Stomach (tissue), 4 donors: ENCODE measurements around the gene OPCML.

Experiments
- EP300 ChIP-seq: sonication (generic); formaldehyde crosslinking; IDR thresholded peaks from one replicate; pipeline ENCODE4 v1.6.1; 2017; ENCODE audit warnings: antibody characterized with exemption
- POLR2A ChIP-seq, 4 donors: fragments of 450-650 bp; IDR thresholded peaks; one replicate each; pipeline ENCODE4 v1.6.1; 2016; ENCODE audit warnings: antibody characterized with exemption in 4 of 4, control low read depth in 2 of 4, mild to moderate bottlenecking in 1 of 4, moderate library complexity in 1 of 4
- TF ChIP-seq, protein P1 (sequence below), 7 experiments: fragments of 450-650 bp in 4 of 7; fragments of 200-600 bp in 3 of 7; sonication (generic) in 3 of 7; IDR thresholded peaks; one replicate each; pipeline ENCODE4 v1.5.1; 2016 to 2019; ENCODE audit warnings: antibody characterized with exemption in 7 of 7, control low read depth in 2 of 7, mild to moderate bottlenecking in 1 of 7

DNA sequence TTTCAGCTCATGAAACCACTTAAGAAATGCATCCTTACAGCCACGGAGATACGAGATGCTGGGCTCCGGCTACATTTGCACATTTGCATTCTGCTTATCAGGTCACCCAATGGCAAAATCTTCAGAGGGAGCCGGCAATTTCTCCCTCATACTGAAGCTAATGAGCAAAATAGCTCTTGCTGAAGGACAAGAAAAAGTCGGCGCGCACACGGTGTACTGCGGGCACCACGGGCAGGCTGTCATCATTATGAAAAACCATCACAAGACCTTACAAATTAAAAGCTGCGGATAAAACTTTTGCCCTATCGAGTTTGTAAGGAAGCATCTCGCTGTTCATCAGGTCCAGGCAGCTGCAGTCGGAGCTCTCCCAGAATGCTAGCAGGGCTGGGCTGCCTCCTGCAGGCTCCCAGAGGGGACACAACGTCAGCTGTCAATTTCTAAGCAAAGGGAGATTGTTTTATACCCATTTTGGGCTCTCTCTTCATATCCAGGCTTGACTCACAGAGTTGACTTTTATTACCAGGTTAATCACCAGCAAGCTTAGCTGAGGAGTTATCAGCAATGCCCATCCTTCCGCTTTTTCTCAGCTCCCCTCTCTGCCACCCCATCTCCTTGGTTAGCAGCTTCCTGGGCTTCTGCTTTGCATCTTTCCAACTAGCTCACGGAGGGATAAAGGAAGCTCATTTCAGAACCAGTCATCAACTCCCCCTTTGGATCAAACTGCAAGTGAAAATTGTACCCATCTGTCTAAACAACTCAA, 375.1 kb downstream of the OPCML start:
- TF ChIP-seq, protein P1, sequence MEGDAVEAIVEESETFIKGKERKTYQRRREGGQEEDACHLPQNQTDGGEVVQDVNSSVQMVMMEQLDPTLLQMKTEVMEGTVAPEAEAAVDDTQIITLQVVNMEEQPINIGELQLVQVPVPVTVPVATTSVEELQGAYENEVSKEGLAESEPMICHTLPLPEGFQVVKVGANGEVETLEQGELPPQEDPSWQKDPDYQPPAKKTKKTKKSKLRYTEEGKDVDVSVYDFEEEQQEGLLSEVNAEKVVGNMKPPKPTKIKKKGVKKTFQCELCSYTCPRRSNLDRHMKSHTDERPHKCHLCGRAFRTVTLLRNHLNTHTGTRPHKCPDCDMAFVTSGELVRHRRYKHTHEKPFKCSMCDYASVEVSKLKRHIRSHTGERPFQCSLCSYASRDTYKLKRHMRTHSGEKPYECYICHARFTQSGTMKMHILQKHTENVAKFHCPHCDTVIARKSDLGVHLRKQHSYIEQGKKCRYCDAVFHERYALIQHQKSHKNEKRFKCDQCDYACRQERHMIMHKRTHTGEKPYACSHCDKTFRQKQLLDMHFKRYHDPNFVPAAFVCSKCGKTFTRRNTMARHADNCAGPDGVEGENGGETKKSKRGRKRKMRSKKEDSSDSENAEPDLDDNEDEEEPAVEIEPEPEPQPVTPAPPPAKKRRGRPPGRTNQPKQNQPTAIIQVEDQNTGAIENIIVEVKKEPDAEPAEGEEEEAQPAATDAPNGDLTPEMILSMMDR (IDR thresholded peaks at IDR 0.05), result no peak
- TF ChIP-seq POLR2A (IDR thresholded peaks at IDR 0.05) (no peak), EP300 (no peak)
